Measurements from ENCODE around the gene DEPDC5. TPM values are rescaled to one million over a fixed set of nuclear protein-coding genes. Genes with fewer than 3 reads are reported as not detected.

The DEPDC5 gene
- total RNA-seq, 1 experiment from 2014 or later = 15.1 TPM

- in situ Hi-C loops (cut with HindIII; ENCODE audit: low pct_unique_long_range_greater_than_20kb, low sequenced_read_pairs) = no loop called here
- DNase-seq (ENCODE audit: low read depth, low spot score) = peak; percentile 22
Observed at GRCh38 chr22:31923136-31923535, 169.3 kb downstream of the DEPDC5 start.

- in situ Hi-C loops (cut with HindIII; ENCODE audit: low pct_unique_long_range_greater_than_20kb, low sequenced_read_pairs) = no loop called here
- no peak for DNase-seq (ENCODE audit: low read depth, low spot score)
Observed at GRCh38 chr22:31923747-31924146, 169.9 kb downstream of the DEPDC5 start.

GRCh38 chr22:31925056-31925455 is 171.2 kb downstream of the DEPDC5 start:
- no peak for DNase-seq (ENCODE audit: low read depth, low spot score)
- in situ Hi-C loops (cut with HindIII; ENCODE audit: low pct_unique_long_range_greater_than_20kb, low sequenced_read_pairs) = no loop called here

- in situ Hi-C loops (cut with HindIII; ENCODE audit: low pct_unique_long_range_greater_than_20kb, low sequenced_read_pairs) = no loop called here
- no peak for DNase-seq (ENCODE audit: low read depth, low spot score)
Observed at GRCh38 chr22:31926024-31926423, 172.2 kb downstream of the DEPDC5 start.

- peak; percentile 80 for DNase-seq (ENCODE audit: low read depth, low spot score)
- in situ Hi-C loops (cut with HindIII; ENCODE audit: low pct_unique_long_range_greater_than_20kb, low sequenced_read_pairs) = no loop called here
Observed at GRCh38 chr22:31926969-31927368, 173.2 kb downstream of the DEPDC5 start.

- in situ Hi-C loops (cut with HindIII; ENCODE audit: low pct_unique_long_range_greater_than_20kb, low sequenced_read_pairs) = no loop called here
- no peak for DNase-seq (ENCODE audit: low read depth, low spot score)
Observed at GRCh38 chr22:31927562-31927961, 173.7 kb downstream of the DEPDC5 start.

GRCh38 chr22:31929167-31929930 is 175.5 kb downstream of the DEPDC5 start:
- no peak for DNase-seq (ENCODE audit: low read depth, low spot score)
- in situ Hi-C loops (cut with HindIII; ENCODE audit: low pct_unique_long_range_greater_than_20kb, low sequenced_read_pairs) = no loop called here

GRCh38 chr22:31932863-31933262 is 179.0 kb downstream of the DEPDC5 start:
- DNase-seq (ENCODE audit: low read depth, low spot score) = no peak
- in situ Hi-C loops (cut with HindIII; ENCODE audit: low pct_unique_long_range_greater_than_20kb, low sequenced_read_pairs) = no loop called here

- in situ Hi-C loops (cut with HindIII; ENCODE audit: low pct_unique_long_range_greater_than_20kb, low sequenced_read_pairs) = no loop called here
- DNase-seq (ENCODE audit: low read depth, low spot score) = no peak
Observed at GRCh38 chr22:31933406-31933805, 179.6 kb downstream of the DEPDC5 start.

GRCh38 chr22:31933816-31934482 is 180.1 kb downstream of the DEPDC5 start:
- in situ Hi-C loops (cut with HindIII; ENCODE audit: low pct_unique_long_range_greater_than_20kb, low sequenced_read_pairs) = no loop called here
- no peak for DNase-seq (ENCODE audit: low read depth, low spot score)

- in situ Hi-C loops (cut with HindIII; ENCODE audit: low pct_unique_long_range_greater_than_20kb, low sequenced_read_pairs) = no loop called here
- no peak for DNase-seq (ENCODE audit: low read depth, low spot score)
Observed at GRCh38 chr22:31935961-31936635, 182.3 kb downstream of the DEPDC5 start.

- in situ Hi-C loops (cut with HindIII; ENCODE audit: low pct_unique_long_range_greater_than_20kb, low sequenced_read_pairs) = no loop called here
- no peak for DNase-seq (ENCODE audit: low read depth, low spot score)
Observed at GRCh38 chr22:31937341-31937740, 183.5 kb downstream of the DEPDC5 start.

- no peak for DNase-seq (ENCODE audit: low read depth, low spot score)
- in situ Hi-C loops (cut with HindIII; ENCODE audit: low pct_unique_long_range_greater_than_20kb, low sequenced_read_pairs) = no loop called here
Observed at GRCh38 chr22:31938296-31938695, 184.5 kb downstream of the DEPDC5 start.

- no peak for DNase-seq (ENCODE audit: low read depth, low spot score)
- in situ Hi-C loops (cut with HindIII; ENCODE audit: low pct_unique_long_range_greater_than_20kb, low sequenced_read_pairs) = no loop called here
Observed at GRCh38 chr22:31940506-31940905, 186.7 kb downstream of the DEPDC5 start.

- DNase-seq (ENCODE audit: low read depth, low spot score) = no peak
- in situ Hi-C loops (cut with HindIII; ENCODE audit: low pct_unique_long_range_greater_than_20kb, low sequenced_read_pairs) = no loop called here
Observed at GRCh38 chr22:31942091-31942490, 188.3 kb downstream of the DEPDC5 start.

GRCh38 chr22:31943206-31943977 is 189.6 kb downstream of the DEPDC5 start:
- no peak for DNase-seq (ENCODE audit: low read depth, low spot score)
- in situ Hi-C loops (cut with HindIII; ENCODE audit: low pct_unique_long_range_greater_than_20kb, low sequenced_read_pairs) = no loop called here

GRCh38 chr22:31943978-31944699 is 190.3 kb downstream of the DEPDC5 start, which contains the start of gene YWHAH:
YWHAH (plus strand) TSS chr22:31944535; CDS start chr22:31944734, 199 bp downstream.
- in situ Hi-C loops (cut with HindIII; ENCODE audit: low pct_unique_long_range_greater_than_20kb, low sequenced_read_pairs) = no loop called here
- peak; percentile 96 for DNase-seq (ENCODE audit: low read depth, low spot score)

All from SK-MEL-5 (cell line).